ENCODE measurements around the gene ZNF618.

DNA sequence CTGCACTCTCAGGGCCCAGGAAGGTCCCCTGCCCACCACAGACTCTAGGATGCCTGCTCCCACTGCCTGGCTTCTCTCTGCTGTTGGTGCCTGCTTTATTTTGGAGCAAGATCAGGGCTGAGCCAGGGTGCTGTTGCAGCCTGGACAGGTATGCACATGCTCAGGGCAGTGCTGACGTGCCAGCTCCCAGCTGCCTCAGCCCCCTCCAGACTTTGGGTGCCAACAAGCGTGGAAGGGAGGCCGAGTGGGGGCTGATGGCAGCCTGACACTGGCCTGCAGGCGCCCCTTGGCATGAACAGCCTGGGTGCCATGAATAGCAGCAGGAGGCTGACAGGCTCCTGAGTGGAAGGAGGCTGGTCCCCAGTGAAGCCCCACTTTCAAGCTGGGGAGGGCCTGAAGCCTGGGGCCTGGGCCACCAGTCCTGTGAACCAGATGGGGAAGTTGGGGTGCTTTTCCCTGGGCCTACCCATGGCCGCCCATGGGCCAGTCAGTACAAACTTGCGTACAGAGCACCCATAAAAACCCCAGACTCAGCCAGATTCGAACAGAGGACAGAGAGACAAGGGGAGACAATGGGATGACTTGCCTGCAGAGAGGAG, 195.2 kb downstream of the ZNF618 start:
- TF ChIP-seq POLR2A (IDR thresholded peaks at IDR 0.05) = no peak
- TF ChIP-seq, protein P1, sequence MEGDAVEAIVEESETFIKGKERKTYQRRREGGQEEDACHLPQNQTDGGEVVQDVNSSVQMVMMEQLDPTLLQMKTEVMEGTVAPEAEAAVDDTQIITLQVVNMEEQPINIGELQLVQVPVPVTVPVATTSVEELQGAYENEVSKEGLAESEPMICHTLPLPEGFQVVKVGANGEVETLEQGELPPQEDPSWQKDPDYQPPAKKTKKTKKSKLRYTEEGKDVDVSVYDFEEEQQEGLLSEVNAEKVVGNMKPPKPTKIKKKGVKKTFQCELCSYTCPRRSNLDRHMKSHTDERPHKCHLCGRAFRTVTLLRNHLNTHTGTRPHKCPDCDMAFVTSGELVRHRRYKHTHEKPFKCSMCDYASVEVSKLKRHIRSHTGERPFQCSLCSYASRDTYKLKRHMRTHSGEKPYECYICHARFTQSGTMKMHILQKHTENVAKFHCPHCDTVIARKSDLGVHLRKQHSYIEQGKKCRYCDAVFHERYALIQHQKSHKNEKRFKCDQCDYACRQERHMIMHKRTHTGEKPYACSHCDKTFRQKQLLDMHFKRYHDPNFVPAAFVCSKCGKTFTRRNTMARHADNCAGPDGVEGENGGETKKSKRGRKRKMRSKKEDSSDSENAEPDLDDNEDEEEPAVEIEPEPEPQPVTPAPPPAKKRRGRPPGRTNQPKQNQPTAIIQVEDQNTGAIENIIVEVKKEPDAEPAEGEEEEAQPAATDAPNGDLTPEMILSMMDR (IDR thresholded peaks at IDR 0.05 in 4 of 5, conservative IDR thresholded peaks at IDR 0.05 in 1 of 5) = no peak
